Neural progenitor cell (in vitro differentiated cells): Measurements from ENCODE around the gene CORIN. TPM values are rescaled to one million over a fixed set of nuclear protein-coding genes. Genes with fewer than 3 reads are reported as not detected.
A peak's percentile ranks its signal among the peaks of the same experiment; 100 is the strongest.

Experiments
- DNase-seq: peaks from one replicate; pipeline ENCODE4 v3.0.0-alpha.2; 2016; ENCODE audit warnings: low spot score
- H2AFZ ChIP-seq: fragments of 200-600 bp; sonication (generic); replicated peaks from 2 replicates; pipeline ENCODE4 v1.6.1; 2016; ENCODE audit warnings: antibody characterized with exemption
- H3F3A ChIP-seq: fragments of 200-600 bp; sonication (generic); 2 replicates; pipeline ENCODE4 v1.6.1; 2016; ENCODE audit warnings: antibody characterized with exemption, low read depth
- H3K27ac ChIP-seq: fragments of 200-600 bp; sonication (generic); 2 replicates; pipeline ENCODE4 v1.5.1; 2016; ENCODE audit warnings: mild to moderate bottlenecking
- H3K27me3 ChIP-seq: fragments of 200-600 bp; sonication (generic); 2 replicates; pipeline ENCODE4 v1.6.1; 2016; ENCODE audit warnings: mild to moderate bottlenecking, moderate library complexity
- H3K36me3 ChIP-seq: fragments of 200-600 bp; sonication (generic); 2 replicates; pipeline ENCODE4 v1.5.1; 2016
- H3K4me1 ChIP-seq: fragments of 200-600 bp; sonication (generic); 2 replicates; pipeline ENCODE4 v1.6.1; 2016; ENCODE audit warnings: mixed run types
- H3K4me2 ChIP-seq: fragments of 200-600 bp; sonication (generic); 2 replicates; pipeline ENCODE4 v1.6.1; 2016
- H3K4me3 ChIP-seq: fragments of 200-600 bp; sonication (generic); 2 replicates; pipeline ENCODE4 v1.5.1; 2016
- H3K79me2 ChIP-seq: fragments of 200-600 bp; sonication (generic); 2 replicates; pipeline ENCODE4 v1.6.1; 2016; ENCODE audit warnings: low read depth
- H3K9ac ChIP-seq: fragments of 200-600 bp; sonication (generic); 2 replicates; pipeline ENCODE4 v1.6.1; 2016
- H3K9me3 ChIP-seq: fragments of 200-600 bp; sonication (generic); 2 replicates; pipeline ENCODE4 v1.5.1; 2016; ENCODE audit warnings: low read depth
- H4K20me1 ChIP-seq: fragments of 200-600 bp; sonication (generic); 2 replicates; pipeline ENCODE4 v1.6.1; 2016; ENCODE audit warnings: low read depth
- H3K27ac Mint-ChIP-seq: 3 replicates; pipeline ENCODE4 v1.8.0; 2021; ENCODE audit warnings: mixed read lengths
- H3K27me3 Mint-ChIP-seq: 2 replicates; pipeline ENCODE4 v1.8.0; 2022; ENCODE audit warnings: low read depth, mild to moderate bottlenecking, inconsistent platforms, moderate library complexity, mixed read lengths; ENCODE audit not compliant: insufficient read depth
- H3K36me3 Mint-ChIP-seq: 3 replicates; pipeline ENCODE4 v1.8.0; 2021; ENCODE audit warnings: mixed read lengths
- H3K4me1 Mint-ChIP-seq: 3 replicates; pipeline ENCODE4 v1.8.0; 2021; ENCODE audit warnings: mixed read lengths
- H3K4me3 Mint-ChIP-seq: 3 replicates; pipeline ENCODE4 v1.8.0; 2021; ENCODE audit warnings: mild to moderate bottlenecking, moderate library complexity, mixed read lengths
- H3K9me3 Mint-ChIP-seq: 3 replicates; pipeline ENCODE4 v1.8.0; 2020; ENCODE audit warnings: mixed read lengths
- CTCF ChIP-seq: fragments of 200-600 bp; sonication (generic); IDR thresholded peaks from 2 replicates; pipeline ENCODE4 v1.5.1; 2017; ENCODE audit warnings: antibody characterized with exemption, mild to moderate bottlenecking
- EZH2 ChIP-seq: fragments of 200-600 bp; sonication (generic); IDR thresholded peaks from 2 replicates; pipeline ENCODE4 v1.6.1; 2017; ENCODE audit warnings: antibody characterized with exemption, mild to moderate bottlenecking, moderate library complexity
- EZH2phosphoT487 ChIP-seq: fragments of 200-600 bp; sonication (generic); IDR thresholded peaks from 2 replicates; pipeline ENCODE4 v1.6.1; 2017; ENCODE audit warnings: antibody characterized with exemption
- total RNA-seq: library from RNA; depleted of rRNA; stranded (reverse); fragments of >200 nt; gene quantifications from 2 replicates; pipeline ENCODE4 v1.2.3, GENCODE V29; 2015; ENCODE audit warnings: low replicate concordance

CORIN gene
- total RNA-seq, 1 donor from 2014 or later: not detected

GRCh38 chr4:47642985-47643760 is 194.7 kb downstream of the CORIN start:
- peaks cover under 1% of the 10 kb centered on the region for H3K9me3 Mint-ChIP-seq

DNA sequence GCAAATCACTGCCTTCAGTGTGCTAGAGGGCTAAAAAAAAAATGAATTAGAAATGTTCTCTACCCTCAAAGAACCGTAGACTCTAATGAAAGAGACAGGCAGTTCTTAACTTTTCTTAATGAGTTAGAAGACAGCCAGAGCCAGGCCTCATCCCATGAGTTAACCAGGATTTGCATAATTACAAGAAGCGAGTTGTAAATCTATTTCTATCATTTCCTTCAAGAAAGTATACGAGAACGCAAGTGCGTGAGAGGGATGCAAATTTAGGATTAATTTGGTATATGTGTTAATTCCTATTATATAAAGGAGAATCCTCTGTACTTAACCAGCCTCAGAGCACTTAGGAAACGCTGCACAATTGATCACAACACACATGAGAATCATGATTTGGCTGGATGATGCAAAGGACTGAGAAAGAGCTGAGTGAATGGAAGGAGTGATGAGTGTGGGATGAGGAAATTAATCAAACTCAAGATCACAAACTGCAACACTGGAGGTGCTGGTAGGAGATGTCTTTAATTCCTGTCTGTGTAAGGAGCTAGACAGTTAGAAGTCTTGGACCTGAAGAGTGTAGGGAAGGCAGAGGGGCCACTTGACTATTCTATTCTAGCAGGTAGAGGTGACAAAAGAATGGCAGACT is 195.6 kb downstream of the CORIN start:
- Histone ChIP-seq H3K36me3 (no peaks in the 10 kb centered on the region), H3K4me3 (no peak overlapping the region), H2AFZ (no peak overlapping the region), H3K27ac (no peak overlapping the region), H4K20me1 (no peaks in the 10 kb centered on the region), H3K9ac (no peak overlapping the region), H3K4me2 (no peak overlapping the region), H3K27me3 (no peaks in the 10 kb centered on the region), H3F3A (no peaks in the 10 kb centered on the region), H3K79me2 (no peaks in the 10 kb centered on the region), H3K9me3 (no peaks in the 10 kb centered on the region), H3K4me1 (no peaks in the 10 kb centered on the region)
- no peaks in the 10 kb centered on the region for H3K36me3 Mint-ChIP-seq
- no peak overlapping the region for H3K4me3 Mint-ChIP-seq
- peaks cover 19% of the 10 kb centered on the region for H3K4me1 Mint-ChIP-seq
- peaks cover 4% of the 10 kb centered on the region for H3K9me3 Mint-ChIP-seq
- H3K27ac Mint-ChIP-seq: no peak overlapping the region
- H3K27me3 Mint-ChIP-seq: peaks cover 7% of the 10 kb centered on the region
- TF ChIP-seq CTCF: no peak
- no peak for TF ChIP-seq EZH2phosphoT487
- no peak for TF ChIP-seq EZH2
- DNase-seq: no peak

More at GRCh38 chr4:47642985-47643760, 194.7 kb downstream of the CORIN start:
- peaks cover 7% of the 10 kb centered on the region for H3K27me3 Mint-ChIP-seq
- H3K27ac ChIP-seq: no peak overlapping the region
- no peaks in the 10 kb centered on the region for H3K27me3 ChIP-seq
- no peak overlapping the region for H3K4me2 ChIP-seq
- TF ChIP-seq CTCF (no peak), EZH2 (no peak), EZH2phosphoT487 (no peak)
- no peaks in the 10 kb centered on the region for H4K20me1 ChIP-seq
- H3K4me3 Mint-ChIP-seq: no peak overlapping the region
- H2AFZ ChIP-seq: no peak overlapping the region
- H3K4me1 ChIP-seq: no peaks in the 10 kb centered on the region
- H3K9me3 ChIP-seq: no peaks in the 10 kb centered on the region
- H3K4me3 ChIP-seq: no peak overlapping the region
- peak; percentile 4 for DNase-seq
- H3K36me3 ChIP-seq: no peaks in the 10 kb centered on the region
- no peaks in the 10 kb centered on the region for H3K36me3 Mint-ChIP-seq
- no peaks in the 10 kb centered on the region for H3F3A ChIP-seq
- H3K9ac ChIP-seq: no peak overlapping the region
- no peak overlapping the region for H3K27ac Mint-ChIP-seq
- peaks cover 19% of the 10 kb centered on the region for H3K4me1 Mint-ChIP-seq
- no peaks in the 10 kb centered on the region for H3K79me2 ChIP-seq

DNA sequence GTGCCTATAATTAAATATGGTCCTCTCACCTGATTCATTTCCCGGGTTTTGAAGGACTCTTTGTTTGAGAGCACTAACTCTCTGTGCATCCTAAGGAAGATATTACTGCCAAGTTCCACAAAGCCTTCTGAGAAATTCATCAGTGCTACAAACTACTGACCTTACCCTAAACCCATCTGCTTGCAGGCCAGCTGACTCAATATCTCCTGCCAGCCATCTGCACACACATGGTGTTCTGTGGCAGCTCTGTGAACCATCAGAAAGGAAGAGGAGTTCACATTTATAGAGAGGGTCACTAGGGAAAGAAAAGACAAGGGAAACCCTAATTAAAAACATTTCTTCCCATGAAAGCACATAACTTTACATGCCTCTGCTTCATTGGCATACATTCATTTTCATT is 196.1 kb downstream of the CORIN start:
- Histone ChIP-seq H3K27me3 (no peaks in the 10 kb centered on the region), H2AFZ (no peak overlapping the region), H3K4me2 (no peak overlapping the region), H3K9me3 (no peaks in the 10 kb centered on the region), H4K20me1 (no peaks in the 10 kb centered on the region), H3K79me2 (no peaks in the 10 kb centered on the region), H3F3A (no peaks in the 10 kb centered on the region), H3K4me1 (no peaks in the 10 kb centered on the region), H3K4me3 (no peak overlapping the region), H3K9ac (no peak overlapping the region), H3K27ac (no peak overlapping the region), H3K36me3 (no peaks in the 10 kb centered on the region)
- no peak for TF ChIP-seq CTCF
- no peak for TF ChIP-seq EZH2phosphoT487
- TF ChIP-seq EZH2: no peak
- no peak overlapping the region for H3K27ac Mint-ChIP-seq
- peaks cover 10% of the 10 kb centered on the region for H3K9me3 Mint-ChIP-seq
- H3K4me1 Mint-ChIP-seq: peaks cover 19% of the 10 kb centered on the region
- H3K4me3 Mint-ChIP-seq: no peak overlapping the region
- peaks cover 7% of the 10 kb centered on the region for H3K27me3 Mint-ChIP-seq
- no peak for DNase-seq
- H3K36me3 Mint-ChIP-seq: no peaks in the 10 kb centered on the region
